SW480 (cell line): Measurements from ENCODE around the gene LMF1.

Experiments
- DNase-seq: peaks from one replicate; pipeline ENCODE4 v3.0.0-alpha.2; 2016; ENCODE audit warnings: low spot score

LMF1 gene

GRCh38 chr16:984736-985636 is 14.2 kb upstream of the LMF1 start:
- DNase-seq, result no peak

GRCh38 chr16:984121-984694 is 13.4 kb upstream of the LMF1 start:
- DNase-seq, result no peak

GRCh38 chr16:983044-984030 is 12.6 kb upstream of the LMF1 start:
- no peak for DNase-seq

- no peak for DNase-seq
Measured at GRCh38 chr16:982145-983043, 11.6 kb upstream of the LMF1 start.

GRCh38 chr16:981695-982144 is 10.9 kb upstream of the LMF1 start, which contains the start of gene SOX8:
Gene SOX8, plus strand, starts transcription at chr16:981770. Its CDS starts 153 bp downstream, at chr16:981923.
- no peak for DNase-seq

GRCh38 chr16:980595-980854 is 9.7 kb upstream of the LMF1 start:
- no peak for DNase-seq

- no peak for DNase-seq
Measured at GRCh38 chr16:979859-980594, 9.2 kb upstream of the LMF1 start.

GRCh38 chr16:979147-979546 is 8.4 kb upstream of the LMF1 start:
- no peak for DNase-seq

- DNase-seq, result no peak
Measured at GRCh38 chr16:978403-978802, 7.6 kb upstream of the LMF1 start.

- DNase-seq, result no peak
Measured at GRCh38 chr16:977896-978295, 7.1 kb upstream of the LMF1 start.

- DNase-seq, result no peak
Measured at GRCh38 chr16:977081-977701, 6.4 kb upstream of the LMF1 start.

GRCh38 chr16:976389-976931 is 5.7 kb upstream of the LMF1 start:
- no peak for DNase-seq

- DNase-seq, result no peak
Measured at GRCh38 chr16:975291-975690, 4.5 kb upstream of the LMF1 start.

- DNase-seq, result peak; percentile 73
Measured at GRCh38 chr16:974611-975261, 4.0 kb upstream of the LMF1 start.

GRCh38 chr16:974001-974601 is 3.3 kb upstream of the LMF1 start:
- DNase-seq, result peak; percentile 73

- DNase-seq, result no peak
Measured at GRCh38 chr16:973366-973765, 2.6 kb upstream of the LMF1 start.

GRCh38 chr16:972316-973002 is 1.7 kb upstream of the LMF1 start:
- peak; percentile 85 for DNase-seq

- no peak for DNase-seq
Measured at GRCh38 chr16:971981-972315, 1.2 kb upstream of the LMF1 start.

GRCh38 chr16:971582-971905 is 760 bp upstream of the LMF1 start:
- DNase-seq, result no peak
